Activated CD8-positive, alpha-beta memory T cell treated with anti-CD3 and anti-CD28 coated beads, Interleukin-2, amount 10 ng/mL, durations not matched to agents 7 days and 5 days (primary cell): ENCODE results near the gene COQ5. TPM values are rescaled to one million over a fixed set of nuclear protein-coding genes. Genes with fewer than 3 reads are reported as not detected.
A peak's percentile ranks its signal among the peaks of the same experiment; 100 is the strongest.

Experiments used
- ATAC-seq: fragments of 150-1000 bp; cut with Tn5 transposase; one replicate; pipeline ENCODE4 v1.10.0; 2021; ENCODE audit warnings: moderate library complexity
- CTCF ChIA-PET: fragments of 350-600 bp; sonication (Branson Sonifier 250); formaldehyde crosslinking; loops from one replicate; lab custom pipeline; 2021; ENCODE audit warnings: antibody characterized with exemption; lab: Charles Lee
- DNase-seq: peaks from one replicate; pipeline ENCODE4 v3.0.0-alpha.2; 2020
- H3K27ac Mint-ChIP-seq: one replicate; pipeline ENCODE4 v1.8.0; 2021; ENCODE audit warnings: mild to moderate bottlenecking, mixed read lengths
- H3K27me3 Mint-ChIP-seq: one replicate; pipeline ENCODE4 v1.8.0; 2021; ENCODE audit warnings: mixed read lengths
- H3K36me3 Mint-ChIP-seq: one replicate; pipeline ENCODE4 v1.8.0; 2021; ENCODE audit warnings: mild to moderate bottlenecking, mixed read lengths
- H3K4me1 Mint-ChIP-seq: one replicate; pipeline ENCODE4 v1.8.0; 2021; ENCODE audit warnings: mixed read lengths
- H3K4me3 Mint-ChIP-seq: one replicate; pipeline ENCODE4 v1.8.0; 2021; ENCODE audit warnings: mild to moderate bottlenecking, moderate library complexity, mixed read lengths
- H3K9me3 Mint-ChIP-seq: one replicate; pipeline ENCODE4 v1.8.0; 2022; ENCODE audit warnings: low read depth, mixed read lengths
- total RNA-seq, 2 experiments: library from RNA; stranded (reverse); gene quantifications; one replicate each; pipeline ENCODE4 v1.2.3, GENCODE V29; 2021

Gene COQ5
- 10 to 100 TPM; 26.4 to 34.0 TPM for total RNA-seq

- CTCF ChIA-PET, result interaction anchor here (0.8 to 1.7 kb wide), 6 partner anchors 9 to 209 kb away, joined by 3 to 5 read pairs (median 3); partner anchors contain the start of gene POP5
- ATAC-seq (peak; percentile 95), DNase-seq (peak; percentile 91)
Observed at GRCh38 chr12:120528861-120529525, at the start of gene COQ5. Gene COQ5 (minus strand): TSS chr12:120529158. CDS start chr12:120529141, 17 bp downstream.

GRCh38 chr12:120574106-120574505, 45.1 kb upstream of the COQ5 start:
- CTCF ChIA-PET, result interaction anchor here (0.9 kb wide), 1 partner anchor 10 kb away, joined by 3 read pairs; no protein-coding TSS in a partner anchor
- Mint-ChIP-seq H3K4me3 (no peak overlapping the region), H3K36me3 (peaks cover 66% of the 10 kb centered on the region), H3K4me1 (peaks cover 2% of the 10 kb centered on the region), H3K27me3 (no peaks in the 10 kb centered on the region), H3K27ac (no peak overlapping the region), H3K9me3 (no peaks in the 10 kb centered on the region)
- DNase-seq (no peak), ATAC-seq (no peak)

More at GRCh38 chr12:120528861-120529525, at the start of gene COQ5:
- no peaks in the 10 kb centered on the region for H3K9me3 Mint-ChIP-seq
- peaks cover 2% of the 10 kb centered on the region for H3K36me3 Mint-ChIP-seq
- peak within 1 kb of the TSS; percentile 99 for H3K4me3 Mint-ChIP-seq
- peaks cover 32% of the 10 kb centered on the region for H3K4me1 Mint-ChIP-seq
- H3K27me3 Mint-ChIP-seq, result no peaks in the 10 kb centered on the region
- H3K27ac Mint-ChIP-seq, result peak within 1 kb of the TSS; percentile 99

GRCh38 chr12:120573560-120573959, 44.6 kb upstream of the COQ5 start:
- no peaks in the 10 kb centered on the region for H3K27me3 Mint-ChIP-seq
- no peaks in the 10 kb centered on the region for H3K9me3 Mint-ChIP-seq
- H3K27ac Mint-ChIP-seq, result no peak overlapping the region
- peaks cover 2% of the 10 kb centered on the region for H3K4me1 Mint-ChIP-seq
- no peak overlapping the region for H3K4me3 Mint-ChIP-seq
- peaks cover 63% of the 10 kb centered on the region for H3K36me3 Mint-ChIP-seq
- CTCF ChIA-PET, result interaction anchor here (0.9 kb wide), 1 partner anchor 10 kb away, joined by 3 read pairs; no protein-coding TSS in a partner anchor
- DNase-seq, result no peak
- no peak for ATAC-seq

GRCh38 chr12:120571299-120571698, 42.3 kb upstream of the COQ5 start:
- CTCF ChIA-PET, result no interaction called here
- DNase-seq, result no peak
- no peak overlapping the region for H3K4me3 Mint-ChIP-seq
- H3K9me3 Mint-ChIP-seq, result no peaks in the 10 kb centered on the region
- H3K27ac Mint-ChIP-seq, result no peak overlapping the region
- no peaks in the 10 kb centered on the region for H3K27me3 Mint-ChIP-seq
- peaks cover 2% of the 10 kb centered on the region for H3K4me1 Mint-ChIP-seq
- no peak for ATAC-seq
- H3K36me3 Mint-ChIP-seq, result peaks cover 56% of the 10 kb centered on the region

GRCh38 chr12:120563495-120563894, 34.5 kb upstream of the COQ5 start:
- no peak for ATAC-seq
- no peaks in the 10 kb centered on the region for H3K9me3 Mint-ChIP-seq
- CTCF ChIA-PET, result no interaction called here
- no peak for DNase-seq
- H3K4me1 Mint-ChIP-seq, result no peaks in the 10 kb centered on the region
- H3K27me3 Mint-ChIP-seq, result no peaks in the 10 kb centered on the region
- no peak overlapping the region for H3K27ac Mint-ChIP-seq
- peaks cover 48% of the 10 kb centered on the region for H3K36me3 Mint-ChIP-seq
- H3K4me3 Mint-ChIP-seq, result no peak overlapping the region

GRCh38 chr12:120562906-120563305, 33.9 kb upstream of the COQ5 start:
- H3K27me3 Mint-ChIP-seq, result no peaks in the 10 kb centered on the region
- H3K27ac Mint-ChIP-seq, result no peak overlapping the region
- DNase-seq (no peak), ATAC-seq (no peak)
- CTCF ChIA-PET, result no interaction called here
- H3K4me1 Mint-ChIP-seq, result no peaks in the 10 kb centered on the region
- peaks cover 50% of the 10 kb centered on the region for H3K36me3 Mint-ChIP-seq
- H3K4me3 Mint-ChIP-seq, result no peak overlapping the region
- no peaks in the 10 kb centered on the region for H3K9me3 Mint-ChIP-seq

- no peak overlapping the region for H3K4me3 Mint-ChIP-seq
- H3K9me3 Mint-ChIP-seq, result no peaks in the 10 kb centered on the region
- CTCF ChIA-PET, result no interaction called here
- no peak for DNase-seq
- no peak for ATAC-seq
- H3K36me3 Mint-ChIP-seq, result peaks cover 36% of the 10 kb centered on the region
- H3K27ac Mint-ChIP-seq, result no peak overlapping the region
- no peaks in the 10 kb centered on the region for H3K4me1 Mint-ChIP-seq
- H3K27me3 Mint-ChIP-seq, result no peaks in the 10 kb centered on the region
Observed at GRCh38 chr12:120557589-120557988, 28.6 kb upstream of the COQ5 start.

- no peak for DNase-seq
- H3K27me3 Mint-ChIP-seq, result no peaks in the 10 kb centered on the region
- ATAC-seq, result no peak
- H3K9me3 Mint-ChIP-seq, result no peaks in the 10 kb centered on the region
- H3K4me1 Mint-ChIP-seq, result peaks cover 5% of the 10 kb centered on the region
- peaks cover 33% of the 10 kb centered on the region for H3K36me3 Mint-ChIP-seq
- no peak overlapping the region for H3K27ac Mint-ChIP-seq
- H3K4me3 Mint-ChIP-seq, result no peak overlapping the region
- CTCF ChIA-PET, result no interaction called here
Observed at GRCh38 chr12:120554678-120555077, 25.7 kb upstream of the COQ5 start.

- Mint-ChIP-seq H3K9me3 (no peaks in the 10 kb centered on the region), H3K36me3 (peaks cover 18% of the 10 kb centered on the region), H3K4me1 (peaks cover 8% of the 10 kb centered on the region), H3K27ac (no peak overlapping the region), H3K4me3 (no peak overlapping the region), H3K27me3 (no peaks in the 10 kb centered on the region)
- no peak for DNase-seq
- CTCF ChIA-PET, result no interaction called here
- no peak for ATAC-seq
Observed at GRCh38 chr12:120546050-120546386, 17.1 kb upstream of the COQ5 start.

- Mint-ChIP-seq H3K27me3 (no peaks in the 10 kb centered on the region), H3K4me1 (peaks cover 15% of the 10 kb centered on the region), H3K27ac (no peak overlapping the region), H3K9me3 (no peaks in the 10 kb centered on the region), H3K4me3 (no peak overlapping the region), H3K36me3 (peaks cover 25% of the 10 kb centered on the region)
- ATAC-seq (no peak), DNase-seq (no peak)
- CTCF ChIA-PET, result interaction anchor here (0.9 to 1.7 kb wide), 2 partner anchors 38 to 366 kb away, joined by 3 to 4 read pairs; no protein-coding TSS in a partner anchor
Observed at GRCh38 chr12:120544691-120545090, 15.7 kb upstream of the COQ5 start.

- CTCF ChIA-PET, result no interaction called here
- Mint-ChIP-seq H3K27ac (no peak overlapping the region), H3K27me3 (no peaks in the 10 kb centered on the region), H3K9me3 (no peaks in the 10 kb centered on the region), H3K4me3 (no peak overlapping the region), H3K4me1 (peaks cover 40% of the 10 kb centered on the region), H3K36me3 (peaks cover 44% of the 10 kb centered on the region)
- ATAC-seq (no peak), DNase-seq (no peak)
Observed at GRCh38 chr12:120542166-120542565, 13.2 kb upstream of the COQ5 start.

- peaks cover 53% of the 10 kb centered on the region for H3K4me1 Mint-ChIP-seq
- DNase-seq (no peak), ATAC-seq (peak; percentile 25)
- H3K4me3 Mint-ChIP-seq, result no peak overlapping the region
- peak overlapping the region; percentile 52 for H3K27ac Mint-ChIP-seq
- peaks cover 36% of the 10 kb centered on the region for H3K36me3 Mint-ChIP-seq
- CTCF ChIA-PET, result no interaction called here
- H3K9me3 Mint-ChIP-seq, result no peaks in the 10 kb centered on the region
- H3K27me3 Mint-ChIP-seq, result no peaks in the 10 kb centered on the region
Observed at GRCh38 chr12:120540445-120540844, 11.5 kb upstream of the COQ5 start.

- Mint-ChIP-seq H3K36me3 (peaks cover 37% of the 10 kb centered on the region), H3K9me3 (no peaks in the 10 kb centered on the region), H3K27ac (peak overlapping the region; percentile 80), H3K27me3 (no peaks in the 10 kb centered on the region), H3K4me3 (no peak overlapping the region), H3K4me1 (peaks cover 53% of the 10 kb centered on the region)
- ATAC-seq (no peak), DNase-seq (no peak)
- CTCF ChIA-PET, result interaction anchor here (1.1 to 1.5 kb wide), 4 partner anchors 10 to 101 kb away, joined by 3 to 5 read pairs (median 3); partner anchors contain the start of genes COQ5 and SRSF9
Observed at GRCh38 chr12:120539303-120539702, 10.3 kb upstream of the COQ5 start.
